ENCODE data around the gene FAM81A. TPM values are rescaled to one million over a fixed set of nuclear protein-coding genes. Genes with fewer than 3 reads are reported as not detected.

FAM81A gene
- total RNA-seq, 1 donor from 2014 or later: 0.41 TPM

- Mint-ChIP-seq H3K4me1 (peaks cover 4% of the 10 kb centered on the region), H3K9me3 (peaks cover 13% of the 10 kb centered on the region), H3K27ac (no peak overlapping the region), H3K36me3 (no peaks in the 10 kb centered on the region), H3K27me3 (ENCODE audit: insufficient read depth, low read depth) (peaks cover 2% of the 10 kb centered on the region), H3K4me3 (no peak overlapping the region)
- no peak overlapping the region for H3K4me3 ChIP-seq
- peaks cover 74% of the 10 kb centered on the region for H3K27me3 ChIP-seq
- H3K4me2 ChIP-seq: no peak overlapping the region
- H3K4me1 ChIP-seq: peaks cover 7% of the 10 kb centered on the region
- no peak overlapping the region for H3K27ac ChIP-seq
- no peaks in the 10 kb centered on the region for H3K79me2 ChIP-seq (ENCODE audit: low read depth)
- DNase-seq (ENCODE audit: low spot score): no peak
- no peak overlapping the region for H3K9ac ChIP-seq
- H3K36me3 ChIP-seq: no peaks in the 10 kb centered on the region
- no peaks in the 10 kb centered on the region for H4K20me1 ChIP-seq (ENCODE audit: low read depth)
- H3K9me3 ChIP-seq (ENCODE audit: low read depth): no peaks in the 10 kb centered on the region
- H3F3A ChIP-seq (ENCODE audit: low read depth): peaks cover 12% of the 10 kb centered on the region
- no peak overlapping the region for H2AFZ ChIP-seq (replicated peaks)
- no peak for TF ChIP-seq EZH2phosphoT487 (IDR thresholded peaks at IDR 0.05)
- no peak for TF ChIP-seq EZH2 (IDR thresholded peaks at IDR 0.05)
- no peak for TF ChIP-seq CTCF (IDR thresholded peaks at IDR 0.05)
Measured at GRCh38 chr15:59549301-59550185, 111.6 kb downstream of the FAM81A start.

GRCh38 chr15:59550530-59550929 is 112.5 kb downstream of the FAM81A start:
- peaks cover 7% of the 10 kb centered on the region for H3K4me1 ChIP-seq
- Mint-ChIP-seq H3K36me3 (no peaks in the 10 kb centered on the region), H3K27me3 (ENCODE audit: insufficient read depth, low read depth) (peaks cover 4% of the 10 kb centered on the region), H3K27ac (no peak overlapping the region), H3K4me1 (peaks cover 4% of the 10 kb centered on the region), H3K4me3 (no peak overlapping the region), H3K9me3 (peaks cover 13% of the 10 kb centered on the region)
- H3K79me2 ChIP-seq (ENCODE audit: low read depth): no peaks in the 10 kb centered on the region
- H4K20me1 ChIP-seq (ENCODE audit: low read depth): no peaks in the 10 kb centered on the region
- no peak overlapping the region for H3K4me3 ChIP-seq
- no peaks in the 10 kb centered on the region for H3K9me3 ChIP-seq (ENCODE audit: low read depth)
- H3F3A ChIP-seq (ENCODE audit: low read depth): peaks cover 8% of the 10 kb centered on the region
- no peaks in the 10 kb centered on the region for H3K36me3 ChIP-seq
- TF ChIP-seq EZH2phosphoT487 (IDR thresholded peaks at IDR 0.05): no peak
- no peak for TF ChIP-seq EZH2 (IDR thresholded peaks at IDR 0.05)
- TF ChIP-seq CTCF (IDR thresholded peaks at IDR 0.05): no peak
- no peak overlapping the region for H3K27ac ChIP-seq
- no peak for DNase-seq (ENCODE audit: low spot score)
- no peak overlapping the region for H3K4me2 ChIP-seq
- H3K27me3 ChIP-seq: peaks cover 72% of the 10 kb centered on the region
- H3K9ac ChIP-seq: no peak overlapping the region
- H2AFZ ChIP-seq (replicated peaks): no peak overlapping the region

DNA sequence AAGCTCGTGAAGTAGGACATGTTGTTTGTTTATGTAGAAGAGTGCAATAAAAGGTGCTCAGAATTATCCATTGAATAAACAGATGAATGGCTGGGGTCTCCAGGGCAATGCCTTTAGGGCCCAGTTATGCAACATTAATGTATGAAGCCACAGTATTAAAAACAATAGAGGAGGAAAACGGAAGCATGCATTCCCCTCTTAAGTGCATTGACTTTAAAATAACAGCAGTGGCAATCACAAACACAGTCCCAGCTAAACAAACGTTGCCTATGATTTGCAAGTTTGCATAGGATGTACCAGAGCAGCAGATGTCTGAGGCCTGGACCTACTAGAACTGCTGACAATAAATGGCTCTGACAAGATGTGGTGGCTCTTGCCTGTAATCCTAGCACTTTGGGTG is 113.0 kb downstream of the FAM81A start:
- TF ChIP-seq EZH2phosphoT487 (IDR thresholded peaks at IDR 0.05) (no peak), EZH2 (IDR thresholded peaks at IDR 0.05) (no peak), CTCF (IDR thresholded peaks at IDR 0.05) (no peak)
- no peaks in the 10 kb centered on the region for H3K36me3 ChIP-seq
- H3K36me3 Mint-ChIP-seq: no peaks in the 10 kb centered on the region
- H3K4me2 ChIP-seq: no peak overlapping the region
- no peak overlapping the region for H3K9ac ChIP-seq
- no peaks in the 10 kb centered on the region for H4K20me1 ChIP-seq (ENCODE audit: low read depth)
- H3K4me3 ChIP-seq: no peak overlapping the region
- no peak for DNase-seq (ENCODE audit: low spot score)
- H3K4me1 Mint-ChIP-seq: peaks cover under 1% of the 10 kb centered on the region
- H3K27ac ChIP-seq: no peak overlapping the region
- H3K4me3 Mint-ChIP-seq: no peak overlapping the region
- H3K27me3 ChIP-seq: peaks cover 70% of the 10 kb centered on the region
- H3K79me2 ChIP-seq (ENCODE audit: low read depth): no peaks in the 10 kb centered on the region
- peaks cover 3% of the 10 kb centered on the region for H3F3A ChIP-seq (ENCODE audit: low read depth)
- H3K27me3 Mint-ChIP-seq (ENCODE audit: insufficient read depth, low read depth): peaks cover 2% of the 10 kb centered on the region
- no peak overlapping the region for H3K27ac Mint-ChIP-seq
- peaks cover 13% of the 10 kb centered on the region for H3K9me3 Mint-ChIP-seq
- no peak overlapping the region for H2AFZ ChIP-seq (replicated peaks)
- no peaks in the 10 kb centered on the region for H3K9me3 ChIP-seq (ENCODE audit: low read depth)
- peaks cover 6% of the 10 kb centered on the region for H3K4me1 ChIP-seq
